HFF-Myc (cell line): ENCODE measurements around the gene GRIN1.

Experiments used
- DNase-seq: peaks from one replicate; pipeline ENCODE4 v3.0.0-alpha.2; 2011; ENCODE audit warnings: low read depth; ENCODE audit errors: extremely low read depth
- H3K4me3 ChIP-seq: replicated peaks from 2 replicates; pipeline ENCODE4 v1.5.1; 2011; ENCODE audit warnings: low read depth, mild to moderate bottlenecking, control low read depth, low read length
- CTCF ChIP-seq: IDR thresholded peaks from 2 replicates; pipeline ENCODE4 v1.5.1; 2012; ENCODE audit warnings: mild to moderate bottlenecking, low read depth, low read length, control low read depth; ENCODE audit errors: missing control alignments

The GRIN1 gene

GRCh38 chr9:137141050-137141810 is 2.3 kb downstream of the GRIN1 start:
- no peak for TF ChIP-seq CTCF
- no peak for DNase-seq

GRCh38 chr9:137141976-137142936 is 3.3 kb downstream of the GRIN1 start:
- no peak for DNase-seq

More at GRCh38 chr9:137141050-137141810, 2.3 kb downstream of the GRIN1 start:
- H3K4me3 ChIP-seq = no peak overlapping the region

GRCh38 chr9:137143459-137143858 is 4.5 kb downstream of the GRIN1 start:
- H3K4me3 ChIP-seq = no peak overlapping the region
- TF ChIP-seq CTCF = no peak
- DNase-seq = no peak

More at GRCh38 chr9:137141976-137142936, 3.3 kb downstream of the GRIN1 start:
- no peak overlapping the region for H3K4me3 ChIP-seq
- TF ChIP-seq CTCF = no peak

GRCh38 chr9:137145731-137146526 is 7.0 kb downstream of the GRIN1 start:
- DNase-seq = no peak
- H3K4me3 ChIP-seq = no peak overlapping the region
- no peak for TF ChIP-seq CTCF

GRCh38 chr9:137146527-137146918 is 7.6 kb downstream of the GRIN1 start:
- TF ChIP-seq CTCF = no peak
- DNase-seq = no peak
- no peak overlapping the region for H3K4me3 ChIP-seq

GRCh38 chr9:137147091-137147792 is 8.3 kb downstream of the GRIN1 start:
- no peak overlapping the region for H3K4me3 ChIP-seq
- DNase-seq = no peak
- no peak for TF ChIP-seq CTCF
